GM18519 (cell line): ENCODE data around the gene SHD.
"Not testable (repeated sequence)": the region's sequence is repeated elsewhere in the genome, so short reads cannot be mapped to it uniquely, and the experiment has no call there.

ENCODE experiments used
- ATAC-seq: cut with Tn5 transposase; IDR thresholded peaks from one replicate; pipeline ENCODE4 v1.9.1; 2021; ENCODE audit warnings: mild to moderate bottlenecking, moderate library complexity; ENCODE audit not compliant: unreplicated experiment, low FRiP score

Gene SHD

DNA sequence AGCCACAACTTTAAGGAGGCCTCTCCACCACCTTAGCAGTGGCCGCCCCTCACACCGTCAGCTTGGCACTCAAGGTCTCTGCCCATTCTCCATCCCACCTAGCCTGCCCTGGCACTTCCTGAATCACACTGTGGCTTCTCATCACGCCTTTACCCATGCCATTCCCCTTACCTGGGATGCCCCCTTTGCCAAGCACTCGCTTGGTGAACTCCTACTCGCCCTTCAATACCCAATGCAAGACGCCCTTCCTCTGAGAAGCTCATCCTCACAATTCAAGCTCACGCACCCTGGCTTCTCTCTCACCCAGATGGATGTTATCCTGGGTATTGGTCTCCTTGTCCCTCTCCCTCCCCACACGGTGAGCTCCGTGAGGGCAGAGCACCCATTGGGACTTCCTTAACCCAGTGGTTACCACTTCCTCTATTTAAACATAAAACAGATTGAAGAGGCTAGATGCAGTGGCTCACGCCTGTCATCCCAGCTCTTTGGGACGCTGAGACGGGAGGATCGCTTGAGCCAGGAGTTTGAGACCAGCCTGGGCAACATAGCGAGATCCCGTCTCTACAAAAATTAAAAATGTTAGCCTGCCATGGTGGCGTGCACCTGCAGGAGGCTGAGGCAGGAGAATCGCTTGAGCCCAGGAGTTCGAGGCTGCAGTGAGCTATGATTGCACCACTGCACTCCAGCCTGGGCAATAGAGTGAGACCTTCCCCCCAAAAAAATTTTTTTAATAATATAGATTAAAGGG is 12.6 kb upstream of the SHD start:
- ATAC-seq: no peak

DNA sequence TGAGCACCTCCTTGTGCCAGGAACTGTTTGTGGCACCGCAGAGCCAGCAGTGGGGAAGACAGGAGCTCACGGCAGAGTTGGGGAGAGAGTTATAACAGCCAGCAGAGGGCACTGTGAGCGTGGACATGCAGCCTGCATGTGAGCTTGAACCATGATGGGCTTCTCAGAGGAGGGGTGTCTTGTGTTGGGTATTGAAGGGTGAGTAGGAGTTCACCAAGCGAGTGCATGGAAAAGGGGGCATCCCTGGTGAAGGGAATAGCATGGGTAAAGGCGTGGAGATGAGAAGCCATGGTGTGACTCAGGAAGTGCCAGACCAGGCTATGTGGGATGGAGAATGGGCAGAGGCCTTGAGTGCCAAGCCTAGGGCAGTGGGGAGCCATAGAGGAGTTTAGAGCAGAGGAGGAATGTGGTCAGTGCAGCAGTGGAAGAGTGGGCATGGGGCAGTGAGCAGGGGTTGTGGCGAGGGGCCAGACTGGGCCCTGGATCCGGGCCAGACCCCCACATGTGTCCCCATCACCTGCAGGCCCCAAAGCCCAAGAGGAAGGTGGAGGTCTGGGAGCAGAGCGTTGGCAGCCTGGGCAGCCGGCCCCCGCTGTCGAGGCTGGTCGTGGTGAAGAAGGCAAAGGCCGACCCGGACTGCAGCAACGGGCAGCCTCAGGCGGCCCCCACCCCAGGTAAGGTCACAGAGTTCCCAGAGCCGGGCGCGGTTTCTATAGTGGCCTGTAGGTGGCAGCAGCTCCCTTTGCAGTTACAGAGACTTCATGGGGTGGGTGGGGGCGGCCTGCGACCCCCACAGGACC is 11.8 kb upstream of the SHD start:
- no peak for ATAC-seq

DNA sequence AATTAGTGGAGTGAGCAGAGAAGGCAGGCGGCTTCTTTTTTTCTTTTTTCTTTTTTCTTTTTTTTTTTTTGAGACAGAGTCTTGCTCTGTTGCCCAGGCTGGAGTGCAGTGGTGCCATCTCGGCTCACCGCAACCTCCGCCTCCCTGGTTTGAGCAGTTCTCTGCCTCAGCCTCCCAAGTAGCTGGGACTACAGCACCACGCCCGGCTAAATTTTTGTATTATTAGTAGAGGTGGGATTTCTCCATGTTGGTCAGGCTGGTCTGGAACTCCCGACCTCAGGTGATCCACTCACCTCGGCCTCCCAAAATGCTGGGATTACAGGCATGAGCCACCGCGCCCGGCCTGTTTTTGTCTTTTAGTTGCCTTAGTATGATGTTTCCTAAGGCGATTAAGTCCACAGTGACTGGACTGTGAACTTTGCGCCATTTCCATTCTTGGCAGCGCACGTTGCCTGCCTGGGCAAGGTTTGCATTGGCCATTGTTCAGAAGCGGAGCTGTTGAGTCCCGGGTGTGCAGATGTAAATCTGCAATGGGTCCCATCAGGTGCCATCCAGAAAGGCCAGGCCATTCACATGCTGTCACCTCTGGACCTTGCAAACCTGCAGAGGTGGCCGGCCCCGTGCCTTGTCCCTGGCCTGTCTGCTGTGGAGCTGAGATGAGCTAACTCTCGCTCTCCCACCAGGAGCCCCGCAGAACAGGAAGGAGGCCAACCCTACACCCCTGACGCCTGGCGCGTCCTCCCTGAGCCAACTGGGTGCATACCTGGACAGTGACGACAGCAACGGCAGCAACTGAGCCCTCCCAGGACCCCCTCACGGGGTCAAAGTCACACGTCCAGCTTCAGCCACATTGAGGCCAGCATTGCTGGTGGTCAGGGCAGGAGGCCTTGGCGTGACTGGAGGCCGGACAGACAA is 10.9 kb upstream of the SHD start:
- no peak for ATAC-seq

DNA sequence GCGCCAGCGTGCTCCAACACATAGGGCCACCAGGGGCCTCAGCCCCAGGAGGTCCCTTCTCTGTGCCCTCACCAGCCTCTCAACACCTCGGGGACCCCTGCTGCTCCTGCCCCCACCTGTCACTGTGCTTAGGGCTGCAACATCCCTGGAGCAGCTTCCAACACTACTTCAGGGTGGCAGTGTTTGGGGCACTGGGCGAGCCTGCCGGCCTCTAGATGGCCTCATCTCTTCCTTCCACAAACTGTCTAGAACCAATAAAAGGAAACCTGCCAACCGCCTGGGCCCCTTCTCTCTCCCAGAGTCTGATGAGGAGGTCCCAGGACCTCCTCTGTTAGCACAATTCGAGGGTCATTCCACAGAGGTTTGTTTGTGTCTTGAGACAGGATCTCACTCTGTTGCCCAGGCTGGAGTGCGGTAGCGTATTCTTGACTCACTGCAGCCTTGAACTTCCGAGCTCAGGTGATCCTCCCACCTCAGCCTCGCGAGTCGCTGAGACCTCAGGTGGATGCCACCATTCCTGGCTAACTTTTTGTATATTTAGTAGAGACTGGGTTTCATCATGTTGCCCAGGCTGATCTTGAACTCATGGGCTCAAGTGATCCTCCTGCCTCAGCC is 10.1 kb upstream of the SHD start:
- no peak for ATAC-seq

DNA sequence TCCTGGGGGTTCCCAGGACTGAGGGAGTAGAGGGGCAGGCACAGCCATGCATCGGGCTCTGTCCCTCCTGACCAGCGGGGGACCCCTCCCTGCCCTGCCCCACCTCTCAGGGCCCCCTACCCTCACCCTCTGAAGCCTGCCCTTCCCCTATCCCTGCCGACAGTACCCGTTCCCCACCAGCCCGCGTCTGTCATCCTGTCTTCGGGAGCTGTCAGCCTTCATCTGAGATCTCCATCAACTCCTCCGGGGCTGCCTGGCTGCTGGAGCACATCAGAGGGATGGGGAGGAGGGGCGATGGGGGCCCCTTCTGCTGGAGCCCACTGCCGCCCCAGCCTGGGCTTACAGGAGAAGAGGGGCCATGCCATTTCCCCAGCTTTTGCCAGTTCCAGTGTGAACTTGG is 6.2 kb upstream of the SHD start:
- ATAC-seq: no peak

DNA sequence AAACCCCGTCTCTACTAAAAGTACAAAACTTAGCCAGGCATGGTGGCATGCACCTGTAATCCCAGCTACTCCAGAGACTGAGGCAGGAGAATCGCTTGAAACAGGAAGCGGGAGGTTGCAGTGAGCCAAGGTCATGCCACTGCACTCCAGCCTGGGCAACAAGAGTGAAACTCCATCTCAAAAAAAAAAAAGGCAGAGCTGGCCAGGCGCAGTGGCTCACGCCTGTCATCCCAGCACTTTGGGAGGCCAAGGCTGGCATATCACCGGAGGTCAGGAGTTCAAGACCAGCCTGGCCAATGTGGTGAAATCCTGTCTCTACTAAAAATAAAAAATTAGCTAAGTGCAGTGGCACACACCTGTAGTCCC is 4.8 kb upstream of the SHD start:
- not testable (repeated sequence) for ATAC-seq

DNA sequence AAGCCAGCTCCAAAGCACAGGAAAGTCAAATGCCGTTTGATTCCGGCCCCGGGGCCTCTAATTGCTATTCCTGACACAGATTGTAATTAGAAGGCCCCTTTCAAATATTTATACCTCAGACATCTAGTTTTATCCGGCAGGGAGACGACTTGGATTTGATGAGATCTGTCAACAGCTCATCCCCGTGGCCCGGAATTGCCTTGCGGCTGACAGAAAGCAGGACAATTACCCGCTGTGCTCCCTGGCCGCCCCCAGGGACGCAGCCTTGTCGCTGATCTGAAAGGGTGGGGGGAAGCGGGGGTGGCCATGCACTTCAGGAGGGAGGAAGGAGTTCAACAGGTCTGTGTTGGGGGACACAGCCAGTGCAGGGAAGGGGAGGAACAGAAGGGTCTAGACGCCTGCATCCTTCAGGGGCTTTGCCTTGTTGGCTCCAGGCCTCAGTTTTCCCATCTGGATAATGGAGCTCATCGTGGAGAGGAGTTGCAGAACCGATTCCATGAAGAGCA is 1.8 kb upstream of the SHD start:
- no peak for ATAC-seq

DNA sequence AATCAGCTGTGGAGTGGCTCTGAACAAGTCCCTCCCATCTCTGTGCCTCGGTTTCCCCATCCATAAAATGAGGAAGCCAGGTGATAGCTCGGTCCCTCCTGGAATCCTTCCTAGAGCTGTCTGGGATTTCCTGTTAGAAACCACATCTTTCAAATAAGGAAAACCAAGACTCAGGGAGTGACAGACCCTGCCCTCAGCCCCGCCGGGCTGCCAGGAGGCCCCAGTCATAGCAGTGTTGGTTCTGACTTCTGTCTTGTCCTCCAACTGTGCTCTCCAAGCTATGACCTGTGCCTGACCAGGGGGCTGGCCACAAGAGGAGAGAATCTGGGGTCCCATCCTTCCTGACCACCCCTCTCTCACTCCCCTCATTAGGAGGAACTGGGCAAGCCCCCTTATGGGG is 1.1 kb upstream of the SHD start:
- no peak for ATAC-seq

DNA sequence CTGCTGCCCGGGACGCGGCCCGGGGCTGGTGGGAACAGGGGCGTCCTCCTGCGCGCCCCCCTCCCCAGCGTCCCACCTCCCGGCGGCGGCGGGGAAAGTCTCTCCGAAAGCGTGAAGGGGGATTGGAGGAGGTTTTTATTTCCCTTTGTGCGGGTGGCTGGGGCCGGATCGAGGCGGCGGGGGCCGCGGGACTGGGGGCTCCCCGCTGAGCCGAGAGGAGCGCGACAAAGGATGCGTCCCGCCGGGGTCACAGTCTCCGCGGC is 132 bp downstream of the SHD start:
- ATAC-seq: no peak

DNA sequence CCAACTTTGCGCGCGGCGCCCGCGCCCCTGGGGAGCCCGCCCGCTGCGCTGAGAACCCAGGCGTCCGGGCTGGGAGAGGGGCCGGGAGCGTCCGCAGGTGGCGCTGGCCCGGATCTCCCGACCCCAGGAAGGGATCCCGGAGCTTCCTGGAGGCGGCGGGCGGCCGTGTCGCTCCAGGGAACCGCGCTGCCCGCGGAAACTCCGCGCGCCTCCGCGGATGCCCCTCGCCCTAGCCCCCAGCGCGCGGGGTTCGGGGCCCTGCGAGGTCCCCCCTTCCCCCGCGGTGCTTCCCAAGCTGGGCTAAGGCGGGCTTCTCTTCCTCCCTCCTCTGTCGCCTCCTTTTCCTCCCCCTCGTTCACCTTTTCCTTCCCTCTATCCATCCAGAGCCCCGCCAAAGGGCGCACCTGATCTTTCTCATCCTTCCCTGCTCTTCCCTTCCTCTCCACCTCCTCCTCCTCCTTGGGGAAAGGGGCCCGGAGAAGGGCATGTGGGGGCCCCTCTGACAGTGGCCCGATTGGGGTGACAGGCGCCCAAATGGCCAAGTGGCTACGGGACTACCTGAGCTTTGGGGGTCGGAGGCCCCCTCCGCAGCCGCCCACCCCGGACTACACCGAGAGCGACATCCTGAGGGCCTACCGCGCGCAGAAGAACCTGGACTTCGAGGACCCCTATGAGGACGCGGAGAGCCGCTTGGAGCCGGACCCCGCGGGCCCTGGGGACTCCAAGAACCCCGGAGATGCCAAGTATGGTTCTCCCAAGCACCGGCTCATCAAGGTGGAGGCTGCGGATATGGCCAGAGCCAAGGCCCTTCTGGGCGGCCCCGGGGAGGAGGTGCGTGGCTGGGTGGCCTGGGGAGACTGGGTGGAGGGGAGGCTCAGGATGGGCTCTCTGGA is 710 bp downstream of the SHD start:
- ATAC-seq: no peak

DNA sequence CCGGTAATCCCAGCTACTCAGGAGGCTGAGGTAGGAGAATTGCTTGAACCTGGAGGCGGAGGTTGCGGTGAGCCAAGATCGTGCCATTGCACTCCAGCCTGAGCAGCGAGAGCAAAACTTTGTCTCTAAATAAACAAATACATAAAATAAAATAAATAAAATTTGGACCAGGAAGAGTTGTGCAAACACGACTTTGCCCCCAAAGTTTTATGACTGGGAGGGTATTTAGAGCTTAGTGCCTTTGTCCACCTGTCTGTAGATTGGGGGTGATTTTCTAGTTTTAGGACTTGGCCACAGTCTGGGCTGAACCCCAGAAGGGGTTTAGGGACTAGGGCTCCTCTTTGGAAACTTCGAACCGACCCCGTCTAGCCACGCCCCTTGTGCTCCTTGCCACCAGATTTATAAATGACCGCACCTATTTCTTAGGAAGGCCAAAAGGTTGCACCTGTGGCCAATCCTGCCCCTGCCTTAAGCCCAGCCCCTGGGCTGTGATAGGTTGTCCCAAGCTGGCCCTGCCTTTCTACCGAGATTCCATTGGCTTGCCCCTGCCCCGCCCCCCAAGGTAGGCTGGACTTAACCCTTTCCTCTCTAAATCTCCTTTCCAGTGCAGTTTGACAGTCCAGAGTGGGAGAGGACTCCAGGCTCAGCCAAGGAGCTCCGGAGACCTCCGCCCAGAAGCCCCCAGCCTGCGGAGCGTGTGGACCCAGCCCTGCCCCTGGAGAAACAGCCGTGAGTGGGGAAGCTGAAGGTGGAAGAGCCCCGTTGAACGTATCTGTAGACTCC is 5.3 kb downstream of the SHD start:
- ATAC-seq: no peak

DNA sequence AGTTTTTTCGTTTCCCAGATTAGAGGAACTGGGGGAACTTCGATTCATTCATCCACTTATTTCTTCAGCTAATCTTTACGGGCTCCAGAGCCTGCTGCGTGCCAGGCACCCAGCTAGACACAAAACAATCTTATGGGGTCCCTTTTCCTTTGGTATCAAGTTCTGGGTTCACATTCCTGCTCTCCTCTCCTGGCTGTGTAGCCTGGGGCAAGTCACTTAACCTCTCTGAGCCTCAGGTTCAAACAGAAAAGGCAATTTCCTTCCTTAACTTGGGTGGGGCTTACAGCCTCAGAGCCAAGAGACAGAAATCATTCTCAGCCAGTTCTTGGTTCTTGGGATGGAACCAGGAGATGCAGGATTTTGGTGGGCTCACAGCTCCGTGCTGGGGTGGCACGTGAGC is 5.9 kb downstream of the SHD start:
- no peak for ATAC-seq

DNA sequence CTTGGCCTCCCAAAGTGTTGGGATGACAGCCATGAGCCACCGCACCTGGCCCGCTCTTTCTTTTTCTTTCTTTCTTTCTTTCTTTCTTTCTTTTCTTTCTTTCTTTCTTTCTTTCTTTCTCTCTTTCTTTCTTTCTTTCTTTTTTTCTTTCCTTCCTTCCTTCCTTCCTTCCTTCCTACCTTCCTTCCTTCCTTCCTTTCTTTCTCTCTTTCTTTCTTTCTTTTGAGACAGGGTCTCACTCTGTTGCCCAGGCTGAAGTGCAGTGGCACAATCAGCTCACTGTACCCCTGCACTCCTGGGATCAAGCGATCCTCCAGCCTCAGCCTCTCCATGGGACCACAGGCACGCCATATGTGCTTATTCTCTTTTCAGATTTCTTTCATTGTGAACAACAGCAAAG is 7.1 kb downstream of the SHD start:
- not testable (repeated sequence) for ATAC-seq

DNA sequence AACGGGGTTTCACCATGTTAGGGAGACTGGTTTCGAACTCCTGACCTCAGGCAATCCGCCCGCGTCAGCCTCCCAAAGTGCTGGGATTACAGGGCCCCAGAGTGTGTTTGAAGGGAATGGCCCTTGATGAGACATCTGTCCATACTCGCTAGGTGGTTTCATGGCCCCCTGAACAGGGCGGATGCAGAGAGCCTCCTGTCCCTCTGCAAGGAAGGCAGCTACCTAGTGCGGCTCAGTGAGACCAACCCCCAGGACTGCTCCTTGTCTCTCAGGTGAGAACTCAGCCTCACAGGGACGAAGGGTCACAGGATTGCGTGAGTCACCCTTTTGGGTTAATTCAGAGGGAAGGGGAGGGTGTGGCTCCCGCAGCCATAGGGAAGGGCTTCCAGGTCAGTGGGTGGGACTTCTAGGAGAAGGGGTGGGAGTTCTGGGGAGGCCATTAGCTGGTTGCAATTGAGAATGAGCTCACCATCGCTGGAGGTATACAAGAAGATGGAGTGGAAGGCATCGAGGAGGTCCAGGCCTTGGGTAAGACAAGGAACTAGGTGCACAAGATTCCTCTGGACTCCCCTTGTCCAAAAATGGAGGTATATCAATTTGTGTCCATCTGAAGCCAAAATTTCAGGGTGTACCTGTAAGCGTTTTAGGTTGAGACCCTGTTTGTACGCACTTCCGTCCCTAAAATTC is 9.2 kb downstream of the SHD start:
- ATAC-seq: no peak

DNA sequence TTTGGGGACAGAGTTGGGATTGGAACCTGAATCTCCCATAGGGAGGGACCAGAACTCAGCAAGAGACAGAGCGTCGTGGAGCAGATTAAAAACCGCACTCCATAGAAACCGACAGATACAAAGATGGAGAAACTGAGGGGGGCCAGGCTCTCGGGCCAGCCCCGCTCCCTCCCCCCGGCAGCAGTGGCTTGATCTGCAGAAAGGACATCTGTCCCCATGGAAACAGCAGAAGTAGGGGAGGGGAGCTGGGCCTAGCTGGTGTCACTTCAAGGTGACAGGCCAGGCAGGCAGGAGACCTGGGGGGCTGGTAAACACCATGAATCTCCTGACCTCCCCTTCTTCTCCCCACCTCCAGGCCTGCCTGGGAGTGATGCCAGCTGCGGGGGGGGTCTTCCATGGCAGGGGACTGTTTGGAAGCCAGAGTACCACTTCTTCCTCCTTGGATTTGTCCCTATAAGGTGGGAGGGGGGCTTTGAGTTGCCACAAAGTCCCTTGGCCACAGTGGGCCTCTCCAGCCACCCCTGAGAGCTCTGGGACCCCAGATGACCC is 12.2 kb downstream of the SHD start:
- ATAC-seq: no peak

DNA sequence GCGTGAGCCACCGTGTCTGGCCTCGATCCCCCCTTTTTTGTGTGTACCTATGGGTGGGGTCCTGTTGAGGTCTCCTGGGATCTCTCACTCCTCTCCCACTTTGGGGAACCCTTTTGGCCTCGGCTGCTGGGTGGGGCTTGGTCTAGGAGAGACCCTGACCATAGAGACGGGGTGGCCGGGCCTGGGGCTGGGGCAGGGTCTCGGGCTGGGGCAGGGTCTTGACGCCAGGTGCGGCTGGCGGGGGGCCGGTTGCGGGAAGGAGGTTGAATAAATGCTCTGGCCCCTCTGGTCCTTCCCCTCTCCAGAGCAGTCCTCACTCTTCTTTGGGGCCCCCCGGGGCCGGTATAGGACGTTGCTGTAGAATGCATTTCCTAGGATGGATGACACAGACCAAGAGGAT is 13.4 kb downstream of the SHD start:
- no peak for ATAC-seq

DNA sequence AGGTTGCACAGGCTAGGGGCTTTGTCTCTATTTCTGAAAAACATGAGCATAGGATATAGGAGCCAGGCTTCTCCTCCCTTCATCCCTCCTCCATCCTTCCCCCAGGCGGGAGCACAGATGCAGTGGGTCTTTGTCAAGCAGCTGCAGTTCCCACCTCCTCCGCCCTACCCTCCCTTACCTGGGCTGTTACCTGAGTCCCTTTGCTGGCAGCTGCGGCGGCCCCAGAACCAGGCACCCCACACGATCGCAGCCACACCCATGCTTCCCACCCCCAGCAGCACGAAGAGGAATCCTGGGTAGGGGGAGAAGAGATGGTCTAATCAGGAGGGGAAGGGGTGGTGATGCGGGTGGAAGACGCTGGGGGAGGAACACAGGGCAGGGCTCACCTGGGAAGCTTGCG is 15.3 kb downstream of the SHD start:
- no peak for ATAC-seq
